NCI-H2196 treated with DMSO at 0.1 percent for 48 hours (cell line): ENCODE data around the gene MTA3.
A peak's percentile ranks its signal among the peaks of the same experiment; 100 is the strongest.
"Not testable (repeated sequence)": the region's sequence is repeated elsewhere in the genome, so short reads cannot be mapped to it uniquely, and the experiment has no call there.

Experiments used
- DNase-seq: peaks from one replicate; lab custom pipeline; 2025; ENCODE audit not compliant: unreplicated experiment; lab: John Stamatoyannopoulos, UW

Gene MTA3

DNA sequence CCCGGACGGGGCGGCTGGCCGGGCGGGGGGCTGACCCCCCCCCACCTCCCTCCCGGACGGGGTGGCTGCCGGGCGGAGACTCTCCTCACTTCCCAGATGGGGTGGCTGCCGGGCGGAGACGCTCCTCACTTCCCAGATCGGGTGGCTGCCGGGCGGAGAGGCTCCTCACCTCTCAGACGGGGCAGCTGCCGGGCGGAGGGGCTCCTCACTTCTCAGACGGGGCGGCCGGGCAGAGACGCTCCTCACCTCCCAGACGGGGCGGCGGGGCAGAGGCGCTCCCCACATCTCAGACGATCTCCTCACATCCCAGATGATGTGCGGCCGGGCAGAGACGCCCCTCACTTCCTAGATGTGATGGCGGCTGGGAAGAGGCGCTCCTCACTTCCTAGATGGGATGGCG lies 37.7 kb downstream of the MTA3 start:
- DNase-seq: not testable (repeated sequence)

DNA sequence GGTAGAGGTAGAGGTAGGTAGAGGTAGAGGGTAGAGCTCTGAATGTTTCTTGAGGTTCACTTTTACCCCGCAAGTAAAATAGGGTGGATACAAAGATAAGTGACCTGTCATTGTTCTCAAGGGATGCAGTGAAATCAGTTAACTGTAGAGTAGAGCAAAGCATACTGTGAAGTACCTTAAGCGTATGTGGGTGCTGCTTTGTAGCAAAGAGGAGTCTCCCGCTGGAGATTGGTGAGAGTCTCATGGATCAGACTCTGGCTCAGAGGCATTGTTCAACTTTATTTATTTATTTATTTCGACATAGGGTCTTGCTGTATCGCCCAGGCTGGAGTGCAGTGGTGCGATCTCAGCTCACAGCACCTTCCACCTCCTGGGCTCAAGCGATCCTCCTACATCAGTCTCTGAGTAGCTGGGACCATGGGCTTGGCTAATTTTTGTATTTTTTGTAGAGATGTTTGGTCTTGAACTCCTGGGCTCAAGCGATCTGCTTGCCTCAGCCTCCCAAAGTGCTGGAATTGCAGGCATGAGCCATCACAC lies 38.7 kb downstream of the MTA3 start:
- DNase-seq: no peak

GRCh38 chr2:42613281-42614064 lies 45.0 kb downstream of the MTA3 start:
- no peak for DNase-seq

DNA sequence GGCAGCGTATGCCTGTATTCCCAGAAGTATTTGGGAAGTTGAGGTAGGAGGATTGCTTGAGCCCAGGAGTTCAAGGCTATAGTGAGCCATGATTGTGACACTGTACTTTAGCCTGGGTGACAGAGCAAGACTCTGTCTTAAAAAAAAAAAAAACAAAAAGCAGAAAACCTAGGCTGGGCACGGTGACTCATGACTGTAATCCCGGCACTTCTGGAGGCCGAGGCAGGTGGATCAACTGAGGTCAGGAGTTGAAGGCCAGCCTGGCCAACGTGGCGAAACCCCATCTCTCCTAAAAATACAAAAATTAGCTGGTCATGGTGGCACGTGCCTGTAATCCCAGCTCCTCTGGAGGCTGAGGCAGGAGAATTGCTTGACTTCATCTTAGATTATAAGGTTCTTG lies 46.4 kb downstream of the MTA3 start:
- no peak for DNase-seq

GRCh38 chr2:42618116-42618515 lies 49.7 kb downstream of the MTA3 start:
- DNase-seq: no peak

DNA sequence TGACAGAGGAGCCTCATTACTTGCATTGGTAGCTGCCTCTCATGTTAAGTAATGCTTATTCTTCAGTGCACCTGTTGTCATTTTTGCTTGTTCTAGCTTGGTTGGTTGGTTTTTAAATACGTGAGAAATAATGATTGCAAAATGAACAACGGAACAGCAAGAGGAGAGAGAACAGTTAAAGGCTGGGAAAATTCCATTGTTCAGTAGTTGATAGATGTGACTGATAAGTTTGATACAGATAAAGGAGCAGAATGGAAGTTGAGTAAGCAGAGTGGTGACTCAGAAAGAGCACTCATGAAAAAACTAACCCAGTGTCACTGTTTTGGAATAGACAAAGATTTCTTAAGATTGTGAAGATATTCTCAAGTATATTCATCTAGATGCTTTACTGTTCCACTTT lies 50.5 kb downstream of the MTA3 start:
- DNase-seq: no peak

DNA sequence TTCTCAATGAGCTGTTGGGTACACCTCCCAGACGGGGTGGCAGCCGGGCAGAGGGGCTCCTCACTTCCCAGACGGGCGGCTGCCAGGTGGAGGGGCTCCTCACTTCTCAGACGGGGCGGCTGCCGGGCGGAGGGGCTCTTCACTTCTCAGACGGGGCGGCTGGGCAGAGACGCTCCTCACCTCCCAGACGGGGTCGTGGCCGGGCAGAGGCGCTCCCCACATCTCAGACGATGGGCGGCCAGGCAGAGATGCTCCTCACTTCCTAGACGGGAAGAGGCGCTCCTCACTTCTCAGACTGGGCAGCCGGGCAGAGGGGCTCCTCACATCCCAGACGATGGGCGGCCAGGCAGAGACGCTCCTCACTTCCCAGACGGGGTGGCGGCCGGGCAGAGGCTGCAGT lies 53.2 kb downstream of the MTA3 start:
- not testable (repeated sequence) for DNase-seq

GRCh38 chr2:42622943-42623676 lies 54.7 kb downstream of the MTA3 start:
- DNase-seq: no peak

GRCh38 chr2:42624047-42624446 lies 55.6 kb downstream of the MTA3 start:
- DNase-seq: no peak

DNA sequence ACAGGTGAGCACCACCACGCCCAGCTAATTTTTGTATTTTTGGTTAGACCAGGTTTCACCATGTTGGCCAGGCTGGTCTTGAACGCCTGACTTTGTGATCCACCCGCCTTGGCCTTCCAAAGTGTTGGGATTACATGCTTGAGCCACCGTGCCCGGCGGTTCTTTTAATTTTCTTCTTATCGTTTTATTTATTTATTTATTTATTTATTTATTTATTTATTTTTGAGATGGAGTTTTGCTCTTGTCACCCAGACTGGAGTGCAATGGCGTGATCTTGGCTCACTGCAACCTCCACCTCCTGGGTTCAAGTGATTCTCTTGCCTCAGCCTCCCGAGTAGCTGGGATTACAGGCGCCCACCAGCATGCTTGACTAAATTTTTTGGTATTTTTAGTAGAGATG lies 59.6 kb downstream of the MTA3 start:
- DNase-seq: not testable (repeated sequence)

GRCh38 chr2:42636934-42637333 lies 68.5 kb downstream of the MTA3 start:
- no peak for DNase-seq

GRCh38 chr2:42638080-42638784 lies 69.8 kb downstream of the MTA3 start:
- no peak for DNase-seq

DNA sequence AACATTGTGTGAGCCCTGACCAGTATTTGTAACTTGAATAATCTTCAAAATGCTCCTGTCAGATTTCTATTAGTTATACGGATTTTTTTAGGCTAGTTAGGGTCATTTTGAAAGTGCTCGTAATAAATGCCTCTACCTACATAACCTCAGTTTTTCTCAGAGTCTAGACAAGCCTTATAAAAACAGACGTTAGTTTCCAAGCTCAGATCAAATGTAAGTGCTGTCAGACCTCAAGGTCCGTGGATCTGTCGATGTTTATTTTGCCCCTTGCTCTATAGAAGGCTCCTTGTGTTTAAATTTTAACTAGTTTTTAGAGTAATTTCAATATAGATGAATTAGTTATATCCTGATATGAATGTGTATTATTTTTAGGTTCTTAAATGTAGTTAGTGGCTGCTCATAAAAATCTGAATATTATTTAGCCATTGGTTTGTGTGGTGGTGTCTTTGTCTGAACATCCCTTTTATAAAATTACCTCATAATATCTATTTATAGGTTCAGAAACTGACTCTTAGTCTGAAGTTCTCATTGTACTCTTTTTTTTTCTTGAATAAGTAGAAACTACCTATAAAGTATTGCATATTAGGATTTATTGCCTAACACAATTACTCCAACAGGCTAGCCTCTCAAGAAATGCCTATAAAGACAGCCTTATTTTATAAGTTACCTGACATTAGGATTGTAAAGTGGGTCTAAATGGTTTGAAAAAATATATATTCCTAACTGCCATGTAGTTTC lies 71.1 kb downstream of the MTA3 start:
- no peak for DNase-seq

GRCh38 chr2:42640261-42640660 lies 71.8 kb downstream of the MTA3 start:
- no peak for DNase-seq

GRCh38 chr2:42642371-42642770 lies 73.9 kb downstream of the MTA3 start:
- not testable (repeated sequence) for DNase-seq

DNA sequence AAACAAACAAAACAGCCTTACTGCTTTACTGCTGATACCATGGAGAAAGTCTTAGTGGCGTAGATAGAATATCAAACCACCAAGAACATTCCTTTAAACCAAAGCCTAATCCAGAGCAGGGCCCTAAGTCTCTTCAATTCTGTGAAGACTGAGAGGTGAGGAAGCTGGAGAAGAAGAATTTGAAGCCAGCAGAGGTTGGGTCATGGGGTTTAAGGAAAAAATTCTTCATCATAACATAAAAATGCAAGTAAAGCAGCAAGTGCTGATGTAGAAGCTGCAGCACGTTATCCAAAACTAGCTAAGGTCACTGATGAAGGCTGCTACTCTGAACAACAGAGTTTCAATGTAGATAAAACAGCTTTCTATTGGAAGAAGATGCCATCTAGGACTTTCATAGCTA lies 77.1 kb downstream of the MTA3 start:
- no peak for DNase-seq

- DNase-seq: no peak
Measured at GRCh38 chr2:42648796-42649195, 80.4 kb downstream of the MTA3 start.

GRCh38 chr2:42651057-42651456 lies 82.6 kb downstream of the MTA3 start:
- no peak for DNase-seq

DNA sequence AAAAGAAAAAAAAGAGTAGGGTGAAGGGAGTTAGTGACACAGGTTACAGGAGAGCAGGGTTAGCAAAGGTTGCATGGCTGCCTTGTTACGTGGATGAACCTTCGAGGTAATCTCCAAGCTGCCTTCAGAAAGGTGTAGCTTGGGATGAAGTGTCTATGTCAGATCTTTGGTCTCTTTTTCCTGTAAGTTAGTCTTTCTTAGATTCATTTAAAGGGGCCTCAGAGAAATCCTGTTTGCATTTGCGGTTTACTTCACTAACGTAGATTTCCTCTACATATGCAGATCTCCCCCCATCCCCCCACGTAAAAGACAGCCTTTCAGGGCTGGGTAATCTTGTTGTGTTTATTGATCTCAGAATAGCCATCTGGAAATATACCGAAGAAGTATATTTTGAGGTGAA lies 83.7 kb downstream of the MTA3 start:
- DNase-seq: no peak

GRCh38 chr2:42653039-42653438 lies 84.6 kb downstream of the MTA3 start:
- DNase-seq: no peak

DNA sequence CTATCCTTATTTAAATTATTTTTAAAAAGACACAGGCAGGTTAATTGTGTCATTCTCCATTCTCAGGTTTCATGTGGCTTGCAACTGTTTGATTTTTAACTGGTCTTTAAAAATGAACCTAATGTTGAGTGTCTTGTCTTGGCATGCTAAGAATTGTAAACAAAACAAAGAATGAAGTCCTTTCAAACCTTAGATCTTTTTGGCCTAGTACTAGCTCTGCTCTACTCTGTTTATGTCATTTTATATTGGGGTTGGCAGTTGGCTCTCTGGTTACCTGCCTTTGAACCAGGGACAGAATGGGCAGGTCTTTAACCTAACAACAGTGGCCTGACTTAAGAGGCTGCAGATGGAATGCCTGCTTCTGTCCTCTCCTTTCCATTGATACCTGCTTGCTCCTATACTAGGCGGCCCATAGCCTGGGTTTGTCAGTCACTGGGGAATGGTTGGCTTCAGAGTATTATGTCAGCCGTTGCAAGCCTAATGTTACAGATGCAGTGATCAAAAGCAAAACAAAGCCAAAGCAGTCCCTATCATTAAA lies 85.5 kb downstream of the MTA3 start:
- DNase-seq: peak; percentile 16
